ENCODE measurements around the gene IMPA2. TPM values are rescaled to one million over a fixed set of nuclear protein-coding genes. Genes with fewer than 3 reads are reported as not detected.

Gene IMPA2
- total RNA-seq, 1 experiment from 2014 or later: 37.6 TPM

GRCh38 chr18:12064086-12064763 lies 82.9 kb downstream of the IMPA2 start:
- intact Hi-C loops (cut with micrococcal nuclease; ENCODE audit: unreplicated experiment): no loop called here
- POLR2A ChIA-PET: no interaction called here
- TF ChIP-seq SIN3A (IDR thresholded peaks at IDR 0.05; ENCODE audit: borderline replicate concordance, insufficient read depth, low read depth, low read length) (no peak), TCF7L2 (IDR thresholded peaks at IDR 0.05; ENCODE audit: low read depth, low read length) (no peak), CTCF (IDR thresholded peaks at IDR 0.05) (no peak), POLR2AphosphoS5 (IDR thresholded peaks at IDR 0.05; ENCODE audit: low read depth, low read length) (no peak), REST (IDR thresholded peaks at IDR 0.05; ENCODE audit: insufficient read depth in 1 of 2, low read depth in 2 of 2, low read length in 1 of 2) (no peak)
- CTCF ChIA-PET: no interaction called here
- no TSS peak for BruUV-seq (replicated peaks)
- DNase-seq (ENCODE audit: low read depth, low spot score) (no peak), ATAC-seq (no peak)
- Histone ChIP-seq H3K27ac (ENCODE audit: low read length) (no peak overlapping the region), H3K4me3 (ENCODE audit: low read depth in 2 of 2, low read length in 2 of 2) (no peak overlapping the region), H3K27me3 (ENCODE audit: control insufficient read depth, insufficient read depth, low read length) (no peaks in the 10 kb centered on the region), H3K36me3 (ENCODE audit: control insufficient read depth, insufficient read depth, low read length) (no peaks in the 10 kb centered on the region), H3K4me1 (ENCODE audit: control insufficient read depth, insufficient read depth, low read length) (no peaks in the 10 kb centered on the region), H3K9me3 (ENCODE audit: control insufficient read depth, insufficient read depth, low read depth, low read length) (no peaks in the 10 kb centered on the region)
- in situ Hi-C loops (cut with HindIII; ENCODE audit: low pct_unique_long_range_greater_than_20kb, low sequenced_read_pairs): no loop called here

- no TSS peak for BruUV-seq (replicated peaks)
- ChIA-PET POLR2A (interaction anchor here (0.6 kb wide), 1 partner anchor 44 kb away, joined by 3 read pairs; no protein-coding TSS in a partner anchor), CTCF (no interaction called here)
- no peak for DNase-seq (ENCODE audit: low read depth, low spot score)
- no peaks in the 10 kb centered on the region for H3K27me3 ChIP-seq (ENCODE audit: control insufficient read depth, insufficient read depth, low read length)
- ATAC-seq: no peak
- no peak overlapping the region for H3K4me3 ChIP-seq (ENCODE audit: low read depth in 2 of 2, low read length in 2 of 2)
- H3K9me3 ChIP-seq (ENCODE audit: control insufficient read depth, insufficient read depth, low read depth, low read length): no peaks in the 10 kb centered on the region
- H3K36me3 ChIP-seq (ENCODE audit: control insufficient read depth, insufficient read depth, low read length): no peaks in the 10 kb centered on the region
- in situ Hi-C loops (cut with HindIII; ENCODE audit: low pct_unique_long_range_greater_than_20kb, low sequenced_read_pairs): no loop called here
- no peaks in the 10 kb centered on the region for H3K4me1 ChIP-seq (ENCODE audit: control insufficient read depth, insufficient read depth, low read length)
- no peak overlapping the region for H3K27ac ChIP-seq (ENCODE audit: low read length)
- TF ChIP-seq POLR2AphosphoS5 (IDR thresholded peaks at IDR 0.05; ENCODE audit: low read depth, low read length) (no peak), REST (IDR thresholded peaks at IDR 0.05; ENCODE audit: insufficient read depth in 1 of 2, low read depth in 2 of 2, low read length in 1 of 2) (no peak), SIN3A (IDR thresholded peaks at IDR 0.05; ENCODE audit: borderline replicate concordance, insufficient read depth, low read depth, low read length) (no peak)
- intact Hi-C loops (cut with micrococcal nuclease; ENCODE audit: unreplicated experiment): no loop called here
Measured at GRCh38 chr18:12065397-12065796, 84.1 kb downstream of the IMPA2 start.
